BLaER1 treated with 17β-estradiol and CSF1 and Interleukin-3, amounts not matched to agents 10 nM and 100 nM (cell line): ENCODE results near the gene PUS10.
"Not testable (repeated sequence)": the region's sequence is repeated elsewhere in the genome, so short reads cannot be mapped to it uniquely, and the experiment has no call there.

Experiments used
- H3K27ac ChIP-seq, 11 experiments: shearing (Covaris generic); formaldehyde crosslinking; 2 replicates each; pipeline ENCODE4 v1.8.1; 2022
- H3K27me3 ChIP-seq, 11 experiments: shearing (Covaris generic); formaldehyde crosslinking; 2 replicates each; pipeline ENCODE4 v1.8.1; 2022
- H3K36me3 ChIP-seq, 11 experiments: shearing (Covaris generic); formaldehyde crosslinking; 2 replicates each; pipeline ENCODE4 v1.8.1; 2022
- H3K4me1 ChIP-seq, 10 experiments: shearing (Covaris generic); formaldehyde crosslinking; 2 replicates each; pipeline ENCODE4 v1.8.1; 2022
- H3K4me2 ChIP-seq, 11 experiments: shearing (Covaris generic); formaldehyde crosslinking; 2 replicates each; pipeline ENCODE4 v1.8.1; 2022
- H3K4me3 ChIP-seq, 10 experiments: shearing (Covaris generic); formaldehyde crosslinking; 2 replicates each; pipeline ENCODE4 v1.8.1; 2022
- H3K9ac ChIP-seq, 11 experiments: shearing (Covaris generic); formaldehyde crosslinking; 2 replicates each; pipeline ENCODE4 v1.8.1; 2022
- H3K9me3 ChIP-seq, 11 experiments: shearing (Covaris generic); formaldehyde crosslinking; replicated peaks in 1 of 11; 2 replicates each; pipeline ENCODE4 v1.8.1; 2022
- H4K20me1 ChIP-seq, 11 experiments: shearing (Covaris generic); formaldehyde crosslinking; 2 replicates each; pipeline ENCODE4 v1.8.1; 2022
- Cebpa-rat ChIP-seq, 11 experiments: shearing (Covaris generic); IDR thresholded peaks; 2 replicates each; pipeline ENCODE4 v1.8.1; 2022

The PUS10 gene

DNA sequence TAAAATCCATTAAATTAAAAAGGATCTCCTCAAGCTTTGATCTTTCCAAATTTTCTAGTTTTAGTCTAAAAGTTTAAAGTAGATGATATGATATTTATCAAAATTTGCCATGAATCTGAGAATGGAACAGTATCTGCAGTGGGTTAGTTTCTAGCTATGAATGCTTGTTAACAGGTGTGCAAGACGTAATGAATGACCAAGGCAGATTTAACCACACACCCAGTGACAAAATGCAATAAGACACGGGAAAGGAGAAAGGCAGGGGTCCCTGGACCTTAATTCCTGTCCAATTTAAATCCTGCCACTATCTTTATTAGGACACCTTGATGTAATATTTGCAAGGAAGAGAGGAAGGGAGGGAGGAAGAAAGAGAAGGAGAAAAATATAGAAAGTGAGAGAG, 31.0 kb downstream of the PUS10 start:
- Histone ChIP-seq H3K4me2 (peak overlapping the region in 4 of 11 experiments; percentile 24 to 54 (median 42); a peak in 8 of 22 replicates), H3K4me3 (no peak overlapping the region), H4K20me1 (no peaks in the 10 kb centered on the region), H3K9ac (no peak overlapping the region), H3K9me3 (peaks cover 8 to 15% (median 9%) of the 10 kb centered on the region in 11 experiments), H3K27ac (no peak overlapping the region), H3K27me3 (no peaks in the 10 kb centered on the region), H3K36me3 (peaks cover 3 to 15% (median 8%) of the 10 kb centered on the region in 11 experiments; a peak in 15 of 22 replicates), H3K4me1 (peaks cover 0 to 34% (median 6%) of the 10 kb centered on the region in 10 experiments; a peak in 10 of 20 replicates)
- TF ChIP-seq Cebpa-rat (IDR thresholded peaks at IDR 0.05), result no peak

DNA sequence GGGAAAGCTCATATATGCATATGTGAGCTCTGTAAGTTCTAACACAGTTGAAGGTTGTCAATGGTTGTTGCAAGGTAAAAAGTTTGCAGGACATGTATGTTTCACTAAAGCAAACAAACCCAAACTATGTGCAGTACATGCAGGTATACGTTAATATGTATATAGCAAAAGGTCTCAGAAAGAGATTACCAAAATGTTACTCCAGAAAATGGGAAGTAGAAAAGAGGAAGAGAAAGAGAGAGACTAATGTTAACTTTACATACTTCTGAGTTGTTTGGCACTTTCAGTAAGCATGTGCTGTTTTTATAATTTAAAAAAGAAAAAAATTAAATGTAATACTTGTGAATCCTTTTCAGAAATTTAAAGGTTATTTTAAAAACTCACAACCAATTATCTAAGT, 33.3 kb downstream of the PUS10 start:
- H3K4me1 ChIP-seq, result peaks cover 0 to 38% (median 8%) of the 10 kb centered on the region in 10 experiments; a peak in 10 of 20 replicates
- no peaks in the 10 kb centered on the region for H3K36me3 ChIP-seq
- no peaks in the 10 kb centered on the region for H4K20me1 ChIP-seq
- no peak overlapping the region for H3K4me3 ChIP-seq
- H3K4me2 ChIP-seq, result peak overlapping the region in 4 of 11 experiments; percentile 13 to 77 (median 46); a peak in 5 of 22 replicates
- H3K27ac ChIP-seq, result no peak overlapping the region
- no peak overlapping the region for H3K9ac ChIP-seq
- no peaks in the 10 kb centered on the region for H3K9me3 ChIP-seq
- H3K27me3 ChIP-seq, result no peaks in the 10 kb centered on the region
- TF ChIP-seq Cebpa-rat (IDR thresholded peaks at IDR 0.05), result no peak

DNA sequence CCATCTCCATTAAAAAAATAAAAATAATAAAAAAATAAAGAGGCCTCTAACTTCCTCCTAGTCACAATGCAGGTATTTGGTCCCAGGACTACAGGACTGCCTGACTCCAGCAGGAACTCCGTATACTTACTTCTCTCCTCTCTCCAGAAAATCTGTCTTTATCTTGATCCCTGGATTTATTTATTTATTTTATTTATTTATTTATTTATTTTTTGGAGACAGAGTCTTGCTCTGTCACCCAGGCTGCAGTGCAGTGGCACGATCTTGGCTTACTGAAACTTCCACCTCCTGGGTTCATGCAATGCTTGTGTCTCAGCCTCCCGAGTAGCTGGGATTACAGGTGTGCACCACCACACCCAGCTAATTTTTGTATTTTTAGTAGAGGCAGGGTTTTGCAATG, 36.0 kb downstream of the PUS10 start:
- not testable (repeated sequence) for H3K36me3 ChIP-seq, H3K4me3 ChIP-seq, H3K9ac ChIP-seq, H4K20me1 ChIP-seq, H3K27me3 ChIP-seq, H3K4me2 ChIP-seq, H3K27ac ChIP-seq, H3K9me3 ChIP-seq
- H3K4me1 ChIP-seq, result peaks cover 0 to 42% (median 12%) of the 10 kb centered on the region in 10 experiments; a peak in 14 of 20 replicates

- H3K36me3 ChIP-seq, result no peaks in the 10 kb centered on the region
- H3K9me3 ChIP-seq, result no peaks in the 10 kb centered on the region
- H3K4me3 ChIP-seq, result no peak overlapping the region
- no peak overlapping the region for H3K9ac ChIP-seq
- peak overlapping the region in 3 of 11 experiments; percentile 53 to 63 (median 55); a peak in 6 of 22 replicates for H3K4me2 ChIP-seq
- H4K20me1 ChIP-seq, result no peaks in the 10 kb centered on the region
- no peak overlapping the region for H3K27ac ChIP-seq
- no peak for TF ChIP-seq Cebpa-rat (IDR thresholded peaks at IDR 0.05)
- no peaks in the 10 kb centered on the region for H3K27me3 ChIP-seq
- peaks cover 0 to 28% (median 12%) of the 10 kb centered on the region in 10 experiments; a peak in 14 of 20 replicates for H3K4me1 ChIP-seq
These were observed 37.8 kb downstream of the PUS10 start for GRCh38 chr2:60980071-60980815.

DNA sequence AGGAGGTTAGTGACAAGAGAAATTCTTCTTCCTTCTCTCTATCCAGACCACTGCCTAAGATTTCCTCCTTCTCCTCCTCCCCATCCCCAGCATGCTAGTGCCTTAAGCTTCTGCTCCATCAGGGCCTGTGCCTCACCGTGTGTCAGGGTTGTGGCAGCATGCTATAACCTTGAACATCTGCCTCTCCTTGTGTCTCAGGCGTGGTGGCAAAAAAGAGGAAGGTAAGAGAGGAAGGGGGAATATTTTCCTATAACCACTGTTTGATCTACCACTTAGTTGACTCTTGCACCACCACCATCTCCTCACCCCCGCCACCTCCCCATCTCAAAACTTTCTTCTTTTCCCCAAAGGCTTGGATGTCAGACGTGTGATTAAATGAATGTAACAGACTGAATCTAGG, 38.8 kb downstream of the PUS10 start:
- peaks cover 0 to 6% (median 0%) of the 10 kb centered on the region in 11 experiments; a peak in 1 of 22 replicates for H3K36me3 ChIP-seq
- no peak for TF ChIP-seq Cebpa-rat (IDR thresholded peaks at IDR 0.05)
- H4K20me1 ChIP-seq, result no peaks in the 10 kb centered on the region
- no peaks in the 10 kb centered on the region for H3K27me3 ChIP-seq
- H3K9ac ChIP-seq, result no peak overlapping the region
- H3K4me3 ChIP-seq, result no peak overlapping the region
- H3K4me2 ChIP-seq, result peak overlapping the region in 7 of 11 experiments; percentile 6 to 63 (median 55); a peak in 12 of 22 replicates
- H3K4me1 ChIP-seq, result peaks cover 0 to 21% (median 9%) of the 10 kb centered on the region in 10 experiments; a peak in 14 of 20 replicates
- no peak overlapping the region for H3K27ac ChIP-seq
- H3K9me3 ChIP-seq, result no peaks in the 10 kb centered on the region; a peak in 1 of 22 replicates

GRCh38 chr2:60977562-60977895, 40.5 kb downstream of the PUS10 start:
- no peaks in the 10 kb centered on the region for H3K27me3 ChIP-seq
- no peak overlapping the region for H3K4me2 ChIP-seq
- no peak overlapping the region for H3K9ac ChIP-seq
- no peaks in the 10 kb centered on the region for H4K20me1 ChIP-seq
- no peak for TF ChIP-seq Cebpa-rat (IDR thresholded peaks at IDR 0.05)
- H3K4me3 ChIP-seq, result no peak overlapping the region
- peaks cover 0 to 15% (median 0%) of the 10 kb centered on the region in 11 experiments; a peak in 2 of 22 replicates for H3K9me3 ChIP-seq
- peaks cover 0 to 18% (median 9%) of the 10 kb centered on the region in 10 experiments; a peak in 14 of 20 replicates for H3K4me1 ChIP-seq
- H3K36me3 ChIP-seq, result peaks cover 0 to 15% (median 0%) of the 10 kb centered on the region in 11 experiments; a peak in 3 of 22 replicates
- H3K27ac ChIP-seq, result no peak overlapping the region

DNA sequence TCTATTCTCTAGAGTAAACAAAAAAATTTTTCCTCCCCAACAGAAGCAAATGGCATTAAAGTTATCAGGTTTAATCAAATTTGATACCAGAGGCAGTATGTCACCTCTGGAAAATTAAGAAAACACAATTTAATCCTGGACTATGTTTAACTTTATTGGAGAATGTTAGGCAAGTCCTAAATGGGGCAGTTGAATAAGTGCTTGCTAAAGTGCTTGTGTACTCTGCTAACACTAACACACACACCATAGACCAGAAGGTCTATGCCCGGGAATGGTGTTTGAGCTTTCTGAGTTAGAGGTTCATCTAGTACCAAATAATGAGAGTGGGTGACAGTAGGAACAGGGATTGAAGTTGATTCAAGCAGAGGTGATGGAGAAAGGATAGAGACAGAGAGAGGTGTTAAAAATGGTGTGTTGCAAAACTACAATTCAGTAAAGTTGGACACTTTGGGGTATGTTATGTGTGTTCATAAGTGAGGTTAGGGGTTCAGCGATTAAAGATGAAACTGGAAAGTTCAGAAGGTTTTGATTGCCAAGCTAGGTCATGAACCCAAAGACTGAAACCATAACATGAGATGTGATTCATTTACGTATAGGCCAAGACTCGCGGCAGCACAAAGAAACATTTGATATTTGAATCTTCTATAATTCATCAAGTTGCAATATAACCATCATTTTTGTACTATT, 41.0 kb downstream of the PUS10 start:
- H3K27ac ChIP-seq, result no peak overlapping the region
- H4K20me1 ChIP-seq, result no peaks in the 10 kb centered on the region
- H3K4me3 ChIP-seq, result no peak overlapping the region
- no peak overlapping the region for H3K9ac ChIP-seq
- H3K36me3 ChIP-seq, result peaks cover 0 to 15% (median 0%) of the 10 kb centered on the region in 11 experiments; a peak in 3 of 22 replicates
- peaks cover 0 to 18% (median 9%) of the 10 kb centered on the region in 10 experiments; a peak in 14 of 20 replicates for H3K4me1 ChIP-seq
- H3K27me3 ChIP-seq, result no peaks in the 10 kb centered on the region
- no peak for TF ChIP-seq Cebpa-rat (IDR thresholded peaks at IDR 0.05)
- H3K9me3 ChIP-seq, result peaks cover 0 to 15% (median 0%) of the 10 kb centered on the region in 11 experiments; a peak in 2 of 22 replicates
- no peak overlapping the region for H3K4me2 ChIP-seq

DNA sequence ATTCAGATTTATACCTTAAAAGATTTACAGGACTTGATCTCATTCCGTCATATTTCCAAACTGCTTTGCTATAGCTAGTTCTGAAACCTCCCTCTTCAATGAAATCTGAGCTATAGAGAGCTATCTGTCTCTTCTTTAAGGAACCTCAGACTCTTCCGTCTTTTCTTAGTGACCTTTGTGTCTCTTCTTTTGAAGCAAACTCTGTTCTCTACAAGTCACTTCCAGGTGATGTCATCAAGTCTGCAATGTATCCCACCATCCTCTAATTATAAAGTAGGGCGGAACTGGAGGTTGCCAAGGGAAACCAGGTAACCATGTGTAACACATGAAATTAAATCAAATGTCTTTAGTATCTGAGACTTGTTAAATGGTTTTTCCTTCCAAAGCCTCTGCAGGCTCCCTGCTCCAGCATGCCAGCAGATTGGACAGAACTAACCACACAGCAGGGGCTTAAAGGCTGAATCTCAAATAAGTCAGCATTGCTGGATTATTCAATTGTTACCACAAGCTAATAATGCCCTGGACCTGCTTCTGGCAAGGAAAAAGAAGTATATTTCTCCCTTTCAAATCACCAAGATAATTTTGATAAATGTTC, 41.7 kb downstream of the PUS10 start:
- Histone ChIP-seq H3K4me1 (peaks cover 0 to 22% (median 9%) of the 10 kb centered on the region in 10 experiments; a peak in 14 of 20 replicates), H3K4me3 (no peak overlapping the region), H3K27ac (no peak overlapping the region), H3K9ac (no peak overlapping the region), H3K27me3 (no peaks in the 10 kb centered on the region), H4K20me1 (no peaks in the 10 kb centered on the region), H3K36me3 (peaks cover 0 to 15% (median 0%) of the 10 kb centered on the region in 11 experiments; a peak in 3 of 22 replicates), H3K9me3 (peaks cover 0 to 15% (median 0%) of the 10 kb centered on the region in 11 experiments; a peak in 2 of 22 replicates), H3K4me2 (no peak overlapping the region)
- no peak for TF ChIP-seq Cebpa-rat (IDR thresholded peaks at IDR 0.05)

DNA sequence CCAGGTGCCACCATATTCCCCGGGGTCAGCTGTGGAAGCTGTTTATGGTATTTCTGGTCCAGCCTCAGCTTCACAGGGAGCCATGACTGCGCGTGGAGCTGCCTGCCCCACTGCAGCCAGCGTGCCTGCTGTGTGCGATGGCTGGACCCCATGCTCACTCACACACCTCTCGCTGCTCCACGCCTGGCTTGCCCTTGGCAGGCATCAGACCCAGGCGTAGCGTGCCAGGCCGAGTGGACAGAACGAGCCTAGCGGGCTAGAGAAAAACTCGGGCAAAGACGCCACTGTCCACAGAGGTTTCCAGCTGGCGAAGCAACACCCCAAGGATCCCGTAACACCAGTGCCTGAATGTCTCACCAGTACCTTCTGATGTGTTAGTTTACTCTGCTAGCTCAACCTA, 43.4 kb downstream of the PUS10 start:
- H3K27ac ChIP-seq, result no peak overlapping the region
- no peaks in the 10 kb centered on the region for H3K27me3 ChIP-seq
- H3K36me3 ChIP-seq, result peaks cover 0 to 15% (median 0%) of the 10 kb centered on the region in 11 experiments; a peak in 3 of 22 replicates
- H3K9me3 ChIP-seq, result peaks cover 0 to 15% (median 0%) of the 10 kb centered on the region in 11 experiments; a peak in 2 of 22 replicates
- no peaks in the 10 kb centered on the region for H4K20me1 ChIP-seq
- no peak for TF ChIP-seq Cebpa-rat (IDR thresholded peaks at IDR 0.05)
- H3K9ac ChIP-seq, result no peak overlapping the region
- no peak overlapping the region for H3K4me2 ChIP-seq
- no peak overlapping the region for H3K4me3 ChIP-seq
- peaks cover 0 to 16% (median 7%) of the 10 kb centered on the region in 10 experiments; a peak in 14 of 20 replicates for H3K4me1 ChIP-seq
